Measurements from ENCODE around the gene NRXN3.

The NRXN3 gene

DNA sequence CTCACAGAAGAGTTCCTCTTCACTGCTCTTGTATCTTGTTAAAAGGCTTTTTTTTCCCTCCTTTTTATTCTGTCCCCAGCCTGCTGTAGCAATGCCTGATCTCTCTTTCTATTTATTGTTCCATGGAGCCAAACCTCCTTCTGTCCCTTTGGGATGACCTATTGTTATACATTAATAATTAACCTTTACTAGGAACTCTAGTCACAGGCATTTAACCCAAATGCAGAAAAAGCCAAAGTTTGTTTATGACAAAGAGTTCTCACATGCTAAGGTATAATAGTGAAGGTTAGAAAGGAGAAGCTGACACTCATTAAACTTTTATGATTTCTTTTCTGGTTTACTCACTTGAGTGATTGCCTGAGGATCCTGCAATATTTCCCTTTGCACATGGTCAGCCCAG, 535.8 kb downstream of the NRXN3 start:
- TF ChIP-seq CTCF (IDR thresholded peaks at IDR 0.05; ENCODE audit: extremely low read depth, insufficient read depth, missing control alignments) = no peak
- no peak for DNase-seq (ENCODE audit: low spot score)
- in situ Hi-C loops (cut with MboI; ENCODE audit: low pct_unique_long_range_greater_than_20kb, low sequenced_read_pairs, unreplicated experiment) = no loop called here

DNA sequence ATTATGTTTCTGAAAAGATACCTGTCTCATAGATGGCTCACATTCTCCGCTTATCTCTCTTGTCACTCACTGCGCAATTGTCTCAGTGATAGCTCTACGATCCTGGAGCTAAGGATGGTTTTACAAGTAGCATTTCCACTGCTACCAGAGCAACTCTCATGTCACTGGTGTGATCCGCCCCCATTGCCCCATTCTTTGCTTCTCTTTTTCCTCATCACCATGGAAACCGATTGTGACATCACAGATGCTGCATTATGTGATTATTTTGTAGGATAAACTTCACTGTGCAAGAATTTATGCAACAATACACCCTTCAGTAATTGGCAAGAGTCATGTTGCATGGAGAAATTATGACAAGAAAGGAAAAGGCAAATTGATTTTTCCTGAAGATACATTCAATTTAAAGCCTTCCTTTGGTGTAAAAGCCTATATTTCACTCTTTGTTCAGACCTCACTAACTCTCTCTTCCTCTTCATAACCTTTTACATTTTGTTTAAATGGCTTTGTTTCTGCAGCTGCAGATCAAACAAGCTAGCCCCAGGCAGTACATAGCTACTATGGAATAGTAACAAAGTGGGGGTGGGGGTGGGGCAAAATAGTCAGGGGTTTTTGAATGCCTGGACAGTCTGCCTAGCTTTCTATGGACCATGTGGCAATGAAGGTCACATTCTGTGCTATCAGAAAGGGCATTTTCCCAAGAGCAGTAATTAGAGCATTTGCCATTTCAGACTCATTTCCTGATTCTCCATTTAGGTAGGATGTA, 539.8 kb downstream of the NRXN3 start:
- no peak for DNase-seq (ENCODE audit: low spot score)
- in situ Hi-C loops (cut with MboI; ENCODE audit: low pct_unique_long_range_greater_than_20kb, low sequenced_read_pairs, unreplicated experiment) = no loop called here
- TF ChIP-seq CTCF (IDR thresholded peaks at IDR 0.05; ENCODE audit: extremely low read depth, insufficient read depth, missing control alignments) = no peak

GRCh38 chr14:78710963-78711362, 540.8 kb downstream of the NRXN3 start:
- in situ Hi-C loops (cut with MboI; ENCODE audit: low pct_unique_long_range_greater_than_20kb, low sequenced_read_pairs, unreplicated experiment) = no loop called here
- TF ChIP-seq CTCF (IDR thresholded peaks at IDR 0.05; ENCODE audit: extremely low read depth, insufficient read depth, missing control alignments) = no peak
- DNase-seq (ENCODE audit: low spot score) = no peak

GRCh38 chr14:78713716-78714115, 543.5 kb downstream of the NRXN3 start:
- in situ Hi-C loops (cut with MboI; ENCODE audit: low pct_unique_long_range_greater_than_20kb, low sequenced_read_pairs, unreplicated experiment) = no loop called here
- TF ChIP-seq CTCF (IDR thresholded peaks at IDR 0.05; ENCODE audit: extremely low read depth, insufficient read depth, missing control alignments) = no peak
- no peak for DNase-seq (ENCODE audit: low spot score)

DNA sequence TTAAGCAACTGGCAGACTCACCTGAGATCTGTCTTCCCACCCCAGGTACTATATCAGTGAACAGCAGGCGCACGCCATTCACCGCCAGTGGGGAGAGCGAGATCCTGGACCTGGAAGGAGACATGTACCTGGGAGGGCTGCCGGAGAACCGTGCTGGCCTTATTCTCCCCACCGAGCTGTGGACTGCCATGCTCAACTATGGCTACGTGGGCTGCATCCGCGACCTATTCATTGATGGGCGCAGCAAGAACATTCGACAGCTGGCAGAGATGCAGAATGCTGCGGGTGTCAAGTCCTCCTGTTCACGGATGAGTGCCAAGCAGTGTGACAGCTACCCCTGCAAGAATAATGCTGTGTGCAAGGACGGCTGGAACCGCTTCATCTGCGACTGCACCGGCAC, 544.5 kb downstream of the NRXN3 start:
- TF ChIP-seq CTCF (IDR thresholded peaks at IDR 0.05; ENCODE audit: extremely low read depth, insufficient read depth, missing control alignments) = no peak
- DNase-seq (ENCODE audit: low spot score) = no peak
- in situ Hi-C loops (cut with MboI; ENCODE audit: low pct_unique_long_range_greater_than_20kb, low sequenced_read_pairs, unreplicated experiment) = no loop called here

DNA sequence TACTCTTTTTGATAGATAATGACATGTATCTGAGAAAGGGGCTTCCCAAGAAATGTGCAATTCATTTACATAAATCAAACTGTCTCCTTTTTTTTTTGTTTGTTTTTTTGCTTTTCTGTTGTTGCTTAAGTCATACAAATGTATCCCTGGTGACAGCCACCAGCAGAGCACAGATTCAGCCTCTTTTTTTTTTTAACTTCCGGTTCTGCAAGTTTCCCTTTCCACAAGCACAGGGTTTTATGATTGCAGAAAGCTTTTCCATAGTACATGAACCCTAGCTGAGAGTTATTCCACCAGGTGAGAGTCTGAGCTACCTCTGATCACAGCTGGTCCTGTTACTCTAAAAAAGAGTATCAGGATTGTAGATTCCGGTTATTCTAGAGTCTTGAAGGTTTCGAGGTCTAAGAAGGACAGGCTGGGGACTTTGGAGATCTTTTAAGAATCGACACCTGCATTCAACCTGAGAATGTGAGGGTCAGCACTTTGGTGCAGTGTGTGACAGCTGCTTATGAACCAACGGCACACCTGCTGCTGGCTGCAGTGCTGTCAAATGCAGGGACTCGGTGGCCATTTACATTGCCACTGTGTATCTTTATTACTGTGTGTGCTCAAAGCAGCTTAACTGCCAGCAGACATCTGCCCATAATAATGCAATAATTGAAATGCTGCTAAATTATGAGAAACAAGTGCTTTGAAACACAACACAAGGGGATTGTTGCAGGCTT, 551.7 kb downstream of the NRXN3 start:
- no peak for TF ChIP-seq CTCF (IDR thresholded peaks at IDR 0.05; ENCODE audit: extremely low read depth, insufficient read depth, missing control alignments)
- in situ Hi-C loops (cut with MboI; ENCODE audit: low pct_unique_long_range_greater_than_20kb, low sequenced_read_pairs, unreplicated experiment) = no loop called here
- DNase-seq (ENCODE audit: low spot score) = no peak
